GM23248 (cell line): ENCODE data around the gene CALY.

Experiments used
- EZH2 ChIP-seq: fragments of 200-600 bp; sonication (generic); IDR thresholded peaks from 2 replicates; pipeline ENCODE4 v1.6.1; 2018; ENCODE audit warnings: antibody characterized with exemption, mild to moderate bottlenecking; ENCODE audit not compliant: insufficient read depth, poor library complexity, severe bottlenecking
- EZH2phosphoT487 ChIP-seq: fragments of 200-600 bp; sonication (generic); IDR thresholded peaks from 2 replicates; pipeline ENCODE4 v1.6.1; 2018; ENCODE audit warnings: antibody characterized with exemption, moderate library complexity, mild to moderate bottlenecking, low read depth; ENCODE audit not compliant: insufficient read depth

- no peak for TF ChIP-seq EZH2
- no peak for TF ChIP-seq EZH2phosphoT487
These were observed 26.1 kb upstream of the CALY start for GRCh38 chr10:133362846-133363245.
